Gastroesophageal sphincter (tissue), 4 donors: ENCODE data around the gene GAP43. TPM values are rescaled to one million over a fixed set of nuclear protein-coding genes. Genes with fewer than 3 reads are reported as not detected.

Experiments
- ATAC-seq: fragments of 150-250 bp; one replicate; pipeline ENCODE4 v1.9.1; 2016; ENCODE audit warnings: mild to moderate bottlenecking, moderate library complexity
- H3K27ac ChIP-seq, 4 donors: fragments of 200-600 bp; sonication (generic) in 3 of 4; 1 replicate in 3 of 4; 2 replicates in 1 of 4; pipeline ENCODE4 v1.5.1; 2016 to 2019
- H3K27me3 ChIP-seq: fragments of 200-600 bp; sonication (generic); one replicate; pipeline ENCODE4 v1.5.1; 2019
- H3K36me3 ChIP-seq, 2 donors: fragments of 200-600 bp; sonication (generic); one replicate each; pipeline ENCODE4 v1.5.1; 2019; ENCODE audit warnings: control low read depth in 1 of 2
- H3K4me1 ChIP-seq, 3 donors: fragments of 200-600 bp; sonication (generic); 1 replicate in 2 of 3; 2 replicates in 1 of 3; pipeline ENCODE4 v1.5.1; 2016 to 2019; ENCODE audit warnings: control low read depth in 2 of 3
- H3K4me3 ChIP-seq, 2 donors: fragments of 200-600 bp; sonication (generic); one replicate each; pipeline ENCODE4 v1.5.1; 2019; ENCODE audit warnings: mild to moderate bottlenecking in 1 of 2, moderate library complexity in 1 of 2
- H3K9me3 ChIP-seq, 3 donors: fragments of 200-600 bp; sonication (generic); one replicate each; pipeline ENCODE4 v1.5.1; 2017 to 2019; ENCODE audit warnings: control low read depth in 2 of 3
- CTCF ChIP-seq, 4 experiments: fragments of 200-600 bp in 2 of 4; fragments of 450-650 bp in 2 of 4; sonication (generic) in 1 of 4; IDR thresholded peaks; one replicate each; pipeline ENCODE4 v1.5.1; 2017 to 2019; ENCODE audit warnings: antibody characterized with exemption in 4 of 4, mild to moderate bottlenecking in 2 of 4, moderate library complexity in 2 of 4
- EP300 ChIP-seq: sonication (generic); formaldehyde crosslinking; IDR thresholded peaks from one replicate; pipeline ENCODE4 v1.6.1; 2017; ENCODE audit warnings: antibody characterized with exemption, mild to moderate bottlenecking
- POLR2A ChIP-seq, 2 donors: fragments of 450-650 bp; IDR thresholded peaks; one replicate each; pipeline ENCODE4 v1.6.1; 2017; ENCODE audit warnings: antibody characterized with exemption in 2 of 2, mild to moderate bottlenecking in 2 of 2, moderate library complexity in 1 of 2
- POLR2AphosphoS5 ChIP-seq: sonication (generic); formaldehyde crosslinking; IDR thresholded peaks from one replicate; pipeline ENCODE4 v1.6.1; 2017; ENCODE audit warnings: antibody characterized with exemption
- WGBS, 2 donors: methylation state at CpG; one replicate each; pipeline ENCODE4 v1.1.5; 2018; ENCODE audit warnings: low coverage in 1 of 2; 5-methylcytosine and 5-hydroxymethylcytosine counted together
- total RNA-seq, 4 donors: library from RNA; depleted of rRNA; stranded (reverse); fragments of >200 nt; gene quantifications; one replicate each; pipeline ENCODE4 v1.1.0, GENCODE V29; 2016

The GAP43 gene
- total RNA-seq, 4 donors from 2014 or later, result 0.47 to 2.7 (median 1.6) TPM

- Histone ChIP-seq H3K27me3 (no peaks in the 10 kb centered on the region), H3K4me1 (no peaks in the 10 kb centered on the region), H3K27ac (no peak overlapping the region), H3K36me3 (no peaks in the 10 kb centered on the region), H3K4me3 (no peak overlapping the region), H3K9me3 (no peaks in the 10 kb centered on the region)
- TF ChIP-seq POLR2AphosphoS5 (no peak), EP300 (no peak), POLR2A (IDR thresholded peaks at IDR 0.05) (no peak), CTCF (IDR thresholded peaks at IDR 0.05) (no peak)
- WGBS, 2 donors, result 75 to 86% methylated on average over 2 of the region's 2 CpGs
- ATAC-seq, result no peak
These were observed 10.7 kb downstream of the GAP43 start for GRCh38 chr3:115634052-115634451.

- TF ChIP-seq EP300 (no peak), CTCF (IDR thresholded peaks at IDR 0.05) (no peak), POLR2A (IDR thresholded peaks at IDR 0.05) (no peak)
- H3K36me3 ChIP-seq, result no peaks in the 10 kb centered on the region
- no peaks in the 10 kb centered on the region for H3K9me3 ChIP-seq
- H3K4me1 ChIP-seq, result no peaks in the 10 kb centered on the region
- no peak overlapping the region for H3K4me3 ChIP-seq
- 14 to 46% methylated on average over 1 of the region's 1 CpG for WGBS, 2 donors
- H3K27ac ChIP-seq, result no peak overlapping the region
- no peaks in the 10 kb centered on the region for H3K27me3 ChIP-seq
- no peak for ATAC-seq
These were observed 12.1 kb downstream of the GAP43 start for GRCh38 chr3:115635406-115635805.

GRCh38 chr3:115638241-115638640 lies 14.9 kb downstream of the GAP43 start:
- ATAC-seq, result no peak
- 92 to 95% methylated on average over 1 of the region's 1 CpG for WGBS, 2 donors
- TF ChIP-seq POLR2AphosphoS5 (no peak), POLR2A (IDR thresholded peaks at IDR 0.05) (no peak), CTCF (IDR thresholded peaks at IDR 0.05) (no peak), EP300 (no peak)
- H3K27me3 ChIP-seq, result no peaks in the 10 kb centered on the region
- no peak overlapping the region for H3K4me3 ChIP-seq
- no peaks in the 10 kb centered on the region for H3K4me1 ChIP-seq
- no peaks in the 10 kb centered on the region for H3K9me3 ChIP-seq
- no peak overlapping the region for H3K27ac ChIP-seq
- H3K36me3 ChIP-seq, result no peaks in the 10 kb centered on the region

GRCh38 chr3:115638991-115639390 lies 15.7 kb downstream of the GAP43 start:
- ATAC-seq, result no peak
- no peaks in the 10 kb centered on the region for H3K36me3 ChIP-seq
- H3K4me3 ChIP-seq, result no peak overlapping the region
- H3K27ac ChIP-seq, result no peak overlapping the region
- 89 to 94% methylated on average over 1 of the region's 1 CpG for WGBS, 2 donors
- H3K27me3 ChIP-seq, result no peaks in the 10 kb centered on the region
- TF ChIP-seq CTCF (IDR thresholded peaks at IDR 0.05) (no peak), POLR2A (IDR thresholded peaks at IDR 0.05) (no peak), POLR2AphosphoS5 (no peak), EP300 (no peak)
- H3K4me1 ChIP-seq, result no peaks in the 10 kb centered on the region
- no peaks in the 10 kb centered on the region for H3K9me3 ChIP-seq

GRCh38 chr3:115644391-115644790 lies 21.1 kb downstream of the GAP43 start:
- 40 to 67% methylated on average over 1 of the region's 1 CpG for WGBS, 2 donors
- Histone ChIP-seq H3K9me3 (no peaks in the 10 kb centered on the region), H3K27ac (no peak overlapping the region), H3K27me3 (no peaks in the 10 kb centered on the region), H3K36me3 (no peaks in the 10 kb centered on the region), H3K4me1 (peaks cover 0 to 11% (median 0%) of the 10 kb centered on the region in 3 donors), H3K4me3 (no peak overlapping the region)
- no peak for TF ChIP-seq EP300
- TF ChIP-seq POLR2A (IDR thresholded peaks at IDR 0.05), result no peak
- no peak for TF ChIP-seq CTCF (IDR thresholded peaks at IDR 0.05)
- no peak for TF ChIP-seq POLR2AphosphoS5
- ATAC-seq, result no peak
